Stimulated activated CD4-positive, alpha-beta T cell treated with anti-CD3 and anti-CD28 coated beads, TNF-alpha, amount 100 ng/mL, for 24 hours (primary cell): ENCODE measurements around the gene ARL13A.
"Not testable (repeated sequence)": the region's sequence is repeated elsewhere in the genome, so short reads cannot be mapped to it uniquely, and the experiment has no call there.

Experiments used
- DNase-seq, 3 experiments: peaks; one replicate each; pipeline ENCODE4 v3.0.0-alpha.2; 2020; ENCODE audit warnings: low read depth in 3 of 3

Gene ARL13A

DNA sequence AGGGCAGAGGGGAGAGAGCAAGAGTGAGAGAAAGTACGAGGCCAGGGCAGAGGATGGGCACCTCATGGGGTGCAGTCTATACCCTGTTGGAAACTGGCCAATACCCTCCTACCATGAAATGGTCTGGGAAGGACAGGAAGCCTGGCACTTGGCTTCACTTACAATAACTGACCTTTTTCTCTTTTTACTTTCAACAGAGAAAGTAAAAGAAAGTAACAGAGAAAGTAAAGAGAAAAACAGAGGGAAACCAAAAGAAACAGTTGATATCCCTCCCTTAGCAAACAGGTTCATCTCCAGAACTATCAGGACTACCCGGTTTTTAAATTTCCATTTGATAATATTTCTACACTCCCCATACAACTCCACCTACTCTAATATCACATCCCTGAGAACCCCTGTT lies 20.6 kb downstream of the ARL13A start:
- no peak for DNase-seq

- DNase-seq, result no peak
These were observed 25.1 kb downstream of the ARL13A start for GRCh38 chrX:100994352-100995281.

GRCh38 chrX:100995469-100995868 lies 26.0 kb downstream of the ARL13A start:
- DNase-seq, result peak in 1 of 3 experiments; percentile 40

DNA sequence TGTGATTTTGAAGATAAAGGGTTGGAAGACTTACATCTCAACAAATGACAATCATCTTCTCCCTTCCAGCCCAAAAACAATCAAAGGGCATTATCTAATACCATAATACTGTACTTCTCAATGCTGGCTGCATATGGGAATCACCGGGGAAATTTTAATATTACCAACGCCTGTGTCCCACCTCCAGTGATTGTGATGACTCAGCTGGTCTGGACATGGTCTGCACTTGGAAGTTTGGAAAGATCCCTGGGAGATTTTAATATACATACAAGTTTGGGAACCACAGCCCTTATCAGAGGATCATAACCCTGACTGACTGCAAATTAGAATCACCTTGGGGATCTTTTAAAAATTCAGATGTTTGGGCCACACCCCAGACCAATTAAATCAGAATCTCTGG lies 29.9 kb downstream of the ARL13A start:
- DNase-seq, result no peak

DNA sequence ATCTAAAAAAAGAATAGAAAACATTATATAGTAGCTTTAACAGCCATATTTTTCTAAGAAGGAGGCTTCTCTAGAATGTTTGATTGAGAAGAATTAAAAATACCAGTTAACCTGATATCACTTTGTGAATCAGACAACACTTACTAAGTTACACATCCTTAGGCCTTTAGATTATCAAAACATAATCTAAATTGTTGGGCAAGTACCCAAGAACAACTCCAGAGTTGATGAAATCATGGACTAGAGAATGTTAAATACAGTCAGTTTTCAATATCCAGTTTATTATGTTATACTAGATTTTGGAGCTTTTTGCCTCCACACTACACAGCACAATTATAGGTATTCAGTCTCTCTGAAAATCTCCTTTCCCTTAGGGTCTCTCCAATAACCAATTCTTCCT lies 39.6 kb downstream of the ARL13A start:
- DNase-seq, result no peak

DNA sequence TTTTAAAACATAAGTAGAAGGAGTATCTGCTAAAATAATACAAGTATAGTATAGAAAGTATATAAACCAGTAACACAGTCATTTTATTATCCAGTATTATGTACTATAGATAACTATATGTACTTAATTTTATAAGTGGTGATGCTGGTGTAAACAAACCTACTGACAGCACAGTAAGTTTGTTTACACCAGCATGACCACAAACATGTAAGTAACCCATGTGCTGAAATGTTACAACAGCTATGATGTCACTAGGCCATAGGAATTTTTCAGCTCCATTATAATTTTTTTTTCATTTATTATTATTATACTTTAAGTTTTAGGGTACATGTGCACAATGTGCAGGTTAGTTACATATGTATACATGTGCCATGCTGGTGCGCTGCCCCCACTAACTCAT lies 42.5 kb downstream of the ARL13A start:
- DNase-seq, result not testable (repeated sequence)

DNA sequence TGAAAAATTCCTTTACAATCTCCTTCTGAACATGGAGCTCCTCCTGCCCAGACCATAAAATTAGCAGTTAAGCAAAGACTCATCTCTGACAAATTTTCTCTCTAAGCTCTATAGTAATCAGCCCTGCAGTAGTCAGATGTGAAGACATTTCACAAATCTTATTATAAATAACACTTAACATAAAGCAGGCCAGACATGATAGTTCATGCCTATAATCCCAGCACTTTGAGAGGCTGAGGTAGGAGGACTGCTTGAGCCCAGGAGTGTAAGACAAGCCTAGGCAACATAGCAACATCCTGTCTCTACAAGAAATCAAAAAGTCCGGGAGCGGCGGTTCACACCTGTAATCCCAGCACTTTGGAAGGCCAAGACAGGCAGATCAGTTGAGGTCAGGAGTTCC lies 52.5 kb downstream of the ARL13A start:
- no peak for DNase-seq

GRCh38 chrX:101025126-101025525 lies 55.6 kb downstream of the ARL13A start:
- no peak for DNase-seq

GRCh38 chrX:101028562-101028961 lies 59.1 kb downstream of the ARL13A start:
- DNase-seq, result no peak

DNA sequence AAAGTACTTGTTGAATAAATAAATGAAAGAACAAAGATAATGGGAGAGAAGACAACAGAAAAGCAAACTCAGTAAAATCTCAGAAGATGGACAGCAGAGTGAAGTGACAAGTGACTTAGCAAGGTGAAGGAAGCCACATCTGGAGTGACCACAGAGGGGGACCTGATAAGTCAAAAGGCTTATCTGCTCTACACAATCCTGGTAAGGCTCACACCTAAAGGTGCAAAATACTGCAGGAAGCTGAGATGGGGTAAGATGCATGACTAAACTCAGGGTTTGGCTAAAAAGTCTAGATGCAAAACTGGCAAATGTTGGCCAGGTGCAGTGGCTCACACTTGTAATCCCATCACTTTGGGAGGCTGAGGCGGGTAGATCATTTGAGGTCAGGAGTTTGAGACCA lies 60.2 kb downstream of the ARL13A start:
- DNase-seq, result no peak

- DNase-seq, result no peak
These were observed 67.7 kb downstream of the ARL13A start for GRCh38 chrX:101037231-101037630.

DNA sequence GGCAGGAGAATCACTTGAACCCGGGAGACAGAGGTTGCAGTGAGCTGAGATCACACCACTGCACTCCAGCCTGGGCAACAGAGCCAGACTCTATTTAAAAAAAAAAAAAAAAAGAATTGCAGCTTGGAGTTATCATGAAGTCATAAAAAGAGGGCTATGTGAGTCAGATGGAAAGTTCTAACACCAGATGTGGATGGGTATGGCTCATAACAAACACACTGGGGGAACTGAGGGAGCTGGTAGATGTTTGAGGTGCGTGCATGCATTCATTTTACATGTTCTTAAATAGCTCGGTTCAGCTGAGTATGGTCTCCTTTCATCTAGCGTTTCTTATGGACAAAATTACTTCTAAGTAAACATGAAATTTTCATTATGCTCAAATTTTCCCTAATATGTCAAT lies 70.7 kb downstream of the ARL13A start:
- no peak for DNase-seq
